Naive thymus-derived CD4-positive, alpha-beta T cell (primary cell): ENCODE data around the gene PPP1R12B. TPM values are rescaled to one million over a fixed set of nuclear protein-coding genes. Genes with fewer than 3 reads are reported as not detected.
A peak's percentile ranks its signal among the peaks of the same experiment; 100 is the strongest.

Source experiments
- ATAC-seq: fragments of 150-1000 bp; cut with Tn5 transposase; 2 replicates; pipeline ENCODE4 v1.10.0; 2021; ENCODE audit warnings: mild to moderate bottlenecking, moderate library complexity
- CTCF ChIA-PET: fragments of 350-600 bp; sonication (Branson Sonifier 250); formaldehyde crosslinking; loops from one replicate; lab custom pipeline; 2021; ENCODE audit warnings: antibody characterized with exemption; lab: Charles Lee
- POLR2A ChIA-PET: fragments of 350-600 bp; sonication (Branson Sonifier 250); formaldehyde crosslinking; loops from one replicate; lab custom pipeline; 2021; ENCODE audit warnings: antibody characterized with exemption, inconsistent platforms; lab: Charles Lee
- DNase-seq, 9 donors: peaks; one replicate each; pipeline versions ENCODE4 v3.0.0 to v3.0.0-alpha.2; 2020 to 2022; ENCODE audit warnings: mixed read lengths in 1 of 9
- H3K27ac ChIP-seq: one replicate; pipeline ENCODE4 v1.7.0; 2013; ENCODE audit warnings: mild to moderate bottlenecking, low read depth, low read length, moderate library complexity
- H3K27me3 ChIP-seq, 2 donors: one replicate each; pipeline ENCODE4 v1.7.0; 2013; ENCODE audit warnings: low read length in 2 of 2, mild to moderate bottlenecking in 2 of 2, moderate library complexity in 2 of 2; ENCODE audit not compliant: control insufficient read depth in 2 of 2, insufficient read depth in 2 of 2
- H3K36me3 ChIP-seq, 3 experiments: 1 replicate in 2 of 3; 2 replicates in 1 of 3; pipeline ENCODE4 v1.7.0; 2013; ENCODE audit warnings: low read length in 3 of 3, mild to moderate bottlenecking in 3 of 3, moderate library complexity in 1 of 3; ENCODE audit not compliant: insufficient read depth in 3 of 3, control insufficient read depth in 2 of 3
- H3K4me1 ChIP-seq, 2 donors: one replicate each; pipeline ENCODE4 v1.7.0; 2013; ENCODE audit warnings: low read length in 2 of 2, mild to moderate bottlenecking in 2 of 2, moderate library complexity in 1 of 2; ENCODE audit not compliant: control insufficient read depth in 2 of 2, insufficient read depth in 2 of 2
- H3K4me3 ChIP-seq: 2 replicates; pipeline ENCODE4 v1.7.0; 2013; ENCODE audit warnings: mild to moderate bottlenecking, low read length
- H3K9me3 ChIP-seq, 3 experiments: 1 replicate in 2 of 3; 2 replicates in 1 of 3; pipeline ENCODE4 v1.7.0; 2013; ENCODE audit warnings: low read length in 3 of 3; ENCODE audit not compliant: control insufficient read depth in 2 of 3
- H3K27ac Mint-ChIP-seq, 9 donors: one replicate each; pipeline ENCODE4 v1.8.0; 2020 to 2022; ENCODE audit warnings: mixed read lengths in 9 of 9, mild to moderate bottlenecking in 8 of 9, moderate library complexity in 5 of 9, inconsistent platforms in 2 of 9
- H3K27me3 Mint-ChIP-seq, 5 donors: one replicate each; pipeline ENCODE4 v1.8.0; 2021 to 2022; ENCODE audit warnings: mixed read lengths in 5 of 5, mild to moderate bottlenecking in 1 of 5
- H3K36me3 Mint-ChIP-seq, 5 donors: one replicate each; pipeline ENCODE4 v1.8.0; 2020 to 2022; ENCODE audit warnings: mixed read lengths in 5 of 5, mild to moderate bottlenecking in 3 of 5, inconsistent platforms in 1 of 5
- H3K4me1 Mint-ChIP-seq, 7 donors: one replicate each; pipeline ENCODE4 v1.8.0; 2020 to 2022; ENCODE audit warnings: mixed read lengths in 7 of 7, mild to moderate bottlenecking in 3 of 7, inconsistent platforms in 1 of 7
- H3K4me3 Mint-ChIP-seq, 10 donors: one replicate each; pipeline ENCODE4 v1.8.0; 2020 to 2022; ENCODE audit warnings: mild to moderate bottlenecking in 10 of 10, mixed read lengths in 10 of 10, moderate library complexity in 6 of 10, inconsistent platforms in 2 of 10
- H3K9me3 Mint-ChIP-seq, 11 donors: one replicate each; pipeline ENCODE4 v1.8.0; 2020 to 2022; ENCODE audit warnings: mixed read lengths in 11 of 11, mild to moderate bottlenecking in 4 of 11, inconsistent platforms in 1 of 11, moderate library complexity in 1 of 11
- intact Hi-C, 2 donors: fragments of 100-400 bp; cut with micrococcal nuclease; formaldehyde crosslinking; loops; one replicate each; pipeline ENCODE4 v1.15.1; 2023
- polyA plus RNA-seq, 2 donors: library from polyadenylated mRNA; unstranded; fragments of 300-500 nt; fragmentation: Illumina TruSeq; gene quantifications; one replicate each; pipeline ENCODE4 v1.2.3, GENCODE V29; 2021
- total RNA-seq, 6 experiments: library from RNA in 5 of 6; stranded (reverse) in 5 of 6; gene quantifications; 1 replicate in 5 of 6; 2 replicates in 1 of 6; pipeline ENCODE4 v1.2.3 and lab custom pipeline; 2021 to 2026

The PPP1R12B gene
- total and polyA plus RNA-seq, 7 experiments from 2014 or later: 5.2 to 38.1 (median 26.8) TPM

DNA sequence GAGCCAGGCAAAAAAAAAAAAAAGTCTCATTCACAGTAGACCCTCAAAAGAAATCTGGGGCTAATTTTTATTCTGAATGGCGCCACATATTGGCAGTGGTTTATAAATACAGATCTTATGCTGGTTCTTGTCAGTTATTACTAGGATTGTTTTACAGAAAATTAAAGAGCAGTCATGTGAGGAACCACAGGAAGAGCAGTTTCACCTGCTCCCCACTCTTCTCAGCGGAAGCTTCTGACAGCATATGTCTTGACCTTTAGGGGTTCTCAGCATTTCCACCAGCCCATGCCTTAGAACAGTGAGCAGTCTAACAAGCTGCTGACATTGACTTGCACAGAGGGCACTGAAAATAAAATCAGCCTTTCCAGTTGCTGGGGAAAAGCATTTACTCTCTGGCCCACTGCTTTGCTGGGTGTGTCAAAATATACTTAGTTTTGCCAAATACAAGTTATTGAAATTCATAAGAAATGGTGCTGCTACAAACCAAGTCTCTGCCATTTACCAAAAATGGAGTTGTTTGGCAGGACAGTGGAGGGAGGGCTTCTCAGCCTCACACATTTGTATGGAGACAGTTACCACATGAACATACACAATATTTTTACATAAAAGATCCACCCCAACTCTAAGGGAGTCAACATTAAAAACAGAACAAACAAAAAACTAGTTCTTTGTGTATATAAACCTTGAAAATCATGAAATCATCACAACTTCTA is 217.5 kb downstream of the PPP1R12B start:
- Histone ChIP-seq H3K4me1 (no peaks in the 10 kb centered on the region), H3K9me3 (no peaks in the 10 kb centered on the region), H3K36me3 (peaks cover 0 to 19% (median 0%) of the 10 kb centered on the region in 3 experiments), H3K27me3 (no peaks in the 10 kb centered on the region), H3K4me3 (no peak overlapping the region), H3K27ac (no peak overlapping the region)
- Mint-ChIP-seq H3K27me3 (no peaks in the 10 kb centered on the region), H3K4me1 (peaks cover 0 to 24% (median 5%) of the 10 kb centered on the region in 7 donors), H3K36me3 (peaks cover 0 to 59% (median 17%) of the 10 kb centered on the region in 5 donors), H3K27ac (no peak overlapping the region), H3K4me3 (no peak overlapping the region), H3K9me3 (no peaks in the 10 kb centered on the region)
- ChIA-PET POLR2A (no interaction called here), CTCF (interaction anchor here (0.7 kb wide), 1 partner anchor 360 kb away, joined by 3 read pairs; no protein-coding TSS in a partner anchor)
- ATAC-seq: no peak
- peak in 1 of 9 donors; percentile 22 for DNase-seq
- intact Hi-C loops: no loop called here

DNA sequence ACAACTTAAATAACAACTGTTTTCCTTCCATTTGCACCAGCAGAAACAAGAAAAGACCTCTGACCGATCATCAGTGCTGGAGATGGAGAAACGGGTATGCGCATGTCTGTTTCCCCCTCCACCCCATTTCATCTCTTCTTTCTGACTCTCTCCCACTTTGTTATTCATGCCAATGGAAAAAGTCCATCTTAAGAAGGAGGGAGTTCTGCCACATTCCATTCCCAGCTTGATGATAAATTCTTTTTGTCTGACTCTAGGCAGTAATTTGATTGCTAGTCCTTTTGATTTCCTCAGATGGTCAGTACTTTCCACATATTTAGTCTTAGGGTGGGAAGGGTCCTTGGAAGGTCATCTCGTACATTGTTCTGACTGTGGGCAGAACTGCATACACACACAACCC is 219.2 kb downstream of the PPP1R12B start:
- H3K36me3 ChIP-seq: peaks cover 0 to 19% (median 0%) of the 10 kb centered on the region in 3 experiments
- peaks cover 0 to 15% (median 5%) of the 10 kb centered on the region in 7 donors for H3K4me1 Mint-ChIP-seq
- H3K36me3 Mint-ChIP-seq: peaks cover 0 to 56% (median 17%) of the 10 kb centered on the region in 5 donors
- POLR2A ChIA-PET: no interaction called here
- CTCF ChIA-PET: no interaction called here
- H3K9me3 ChIP-seq: no peaks in the 10 kb centered on the region
- intact Hi-C loops: no loop called here
- H3K9me3 Mint-ChIP-seq: no peaks in the 10 kb centered on the region
- no peak overlapping the region for H3K27ac Mint-ChIP-seq
- no peak overlapping the region for H3K4me3 Mint-ChIP-seq
- no peak for ATAC-seq
- H3K4me1 ChIP-seq: no peaks in the 10 kb centered on the region
- no peaks in the 10 kb centered on the region for H3K27me3 Mint-ChIP-seq
- no peak for DNase-seq
- H3K27me3 ChIP-seq: no peaks in the 10 kb centered on the region
- H3K27ac ChIP-seq: no peak overlapping the region
- no peak overlapping the region for H3K4me3 ChIP-seq

GRCh38 chr1:202568410-202568809 is 219.9 kb downstream of the PPP1R12B start:
- peaks cover 0 to 19% (median 0%) of the 10 kb centered on the region in 3 experiments for H3K36me3 ChIP-seq
- H3K36me3 Mint-ChIP-seq: peaks cover 0 to 58% (median 22%) of the 10 kb centered on the region in 5 donors

DNA sequence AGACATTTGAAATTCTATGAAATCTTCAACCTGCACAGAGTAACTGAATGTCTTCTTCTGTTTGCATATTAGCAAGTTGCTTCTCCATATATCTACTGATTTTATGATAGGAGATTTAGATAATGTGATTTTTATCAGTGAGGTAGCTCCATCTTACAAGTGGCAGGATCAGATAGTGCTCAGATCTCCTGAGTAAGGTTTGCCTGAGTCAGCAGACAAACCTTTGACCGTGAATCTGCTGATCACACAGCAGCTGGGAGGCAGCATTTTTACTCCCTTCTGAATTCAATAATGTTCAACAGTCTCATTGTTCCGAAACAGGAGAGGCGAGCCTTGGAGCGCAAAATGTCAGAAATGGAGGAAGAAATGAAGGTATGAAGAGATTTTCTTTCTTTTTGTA is 220.3 kb downstream of the PPP1R12B start:
- Histone ChIP-seq H3K4me3 (no peak overlapping the region), H3K4me1 (no peaks in the 10 kb centered on the region), H3K27ac (no peak overlapping the region), H3K36me3 (peaks cover 0 to 17% (median 0%) of the 10 kb centered on the region in 3 experiments), H3K9me3 (no peaks in the 10 kb centered on the region), H3K27me3 (no peaks in the 10 kb centered on the region)
- H3K27ac Mint-ChIP-seq: no peak overlapping the region
- no peak for DNase-seq
- peaks cover 0 to 59% (median 25%) of the 10 kb centered on the region in 5 donors for H3K36me3 Mint-ChIP-seq
- no peak overlapping the region for H3K4me3 Mint-ChIP-seq
- intact Hi-C loops: no loop called here
- peaks cover 0 to 15% (median 5%) of the 10 kb centered on the region in 7 donors for H3K4me1 Mint-ChIP-seq
- no peaks in the 10 kb centered on the region for H3K9me3 Mint-ChIP-seq
- POLR2A ChIA-PET: no interaction called here
- CTCF ChIA-PET: no interaction called here
- no peaks in the 10 kb centered on the region for H3K27me3 Mint-ChIP-seq
- ATAC-seq: peak; percentile 24

More at GRCh38 chr1:202568410-202568809, 219.9 kb downstream of the PPP1R12B start:
- Histone ChIP-seq H3K9me3 (no peaks in the 10 kb centered on the region), H3K27me3 (no peaks in the 10 kb centered on the region), H3K4me3 (no peak overlapping the region), H3K27ac (no peak overlapping the region), H3K4me1 (no peaks in the 10 kb centered on the region)
- no peak overlapping the region for H3K27ac Mint-ChIP-seq
- DNase-seq (no peak), ATAC-seq (no peak)
- H3K4me1 Mint-ChIP-seq: peaks cover 0 to 15% (median 5%) of the 10 kb centered on the region in 7 donors
- no peaks in the 10 kb centered on the region for H3K27me3 Mint-ChIP-seq
- H3K9me3 Mint-ChIP-seq: no peaks in the 10 kb centered on the region
- ChIA-PET POLR2A (no interaction called here), CTCF (no interaction called here)
- H3K4me3 Mint-ChIP-seq: no peak overlapping the region
- intact Hi-C loops: no loop called here

DNA sequence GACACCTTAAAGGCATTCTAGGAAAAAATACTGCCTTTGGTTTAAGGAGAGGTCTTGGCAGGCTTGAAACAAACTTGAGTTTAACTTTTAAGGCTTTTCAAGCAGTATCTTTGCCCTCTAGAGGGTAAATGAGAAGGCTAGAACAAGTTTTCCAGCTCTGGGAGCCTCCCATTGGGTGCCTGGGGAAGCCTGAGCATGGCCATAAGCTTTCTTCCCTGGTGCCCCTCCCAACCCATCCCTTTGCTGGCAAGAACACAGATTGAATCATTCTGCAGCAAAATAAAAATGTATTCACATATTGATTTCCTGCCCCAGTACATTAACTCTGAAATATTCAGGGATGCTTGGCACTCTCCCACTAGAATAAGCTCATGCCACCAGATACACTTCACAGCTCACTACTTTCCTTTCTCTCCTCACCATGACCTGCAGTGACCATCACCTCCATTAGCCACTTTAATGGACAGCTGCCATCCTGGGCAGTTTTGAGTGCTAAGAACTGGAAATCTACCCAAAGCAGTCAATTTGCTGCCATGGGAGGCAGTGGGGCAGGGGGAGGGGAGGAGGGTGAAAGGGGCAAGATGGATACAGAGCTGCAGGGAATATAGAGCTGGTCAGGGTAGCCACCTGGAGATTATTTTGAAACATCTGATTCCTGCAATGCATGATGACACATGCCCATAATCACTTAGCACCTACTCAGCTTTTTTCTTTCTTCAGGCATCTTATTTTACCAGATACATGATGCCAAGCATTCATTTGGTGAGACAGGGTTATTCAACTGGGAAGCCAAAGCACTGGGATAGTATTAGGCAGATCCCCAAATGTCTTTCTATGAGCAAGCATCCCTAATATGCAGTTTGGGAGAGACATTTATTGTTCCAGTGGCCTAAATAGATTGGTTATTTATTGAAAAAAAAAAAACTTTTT is 221.2 kb downstream of the PPP1R12B start:
- no peak for DNase-seq
- Histone ChIP-seq H3K27ac (no peak overlapping the region), H3K36me3 (peaks cover 0 to 13% (median 0%) of the 10 kb centered on the region in 3 experiments), H3K4me1 (no peaks in the 10 kb centered on the region), H3K27me3 (no peaks in the 10 kb centered on the region), H3K4me3 (no peak overlapping the region), H3K9me3 (no peaks in the 10 kb centered on the region)
- intact Hi-C loops: loop anchor here in 1 of 2 donors (2.0 to 5.0 kb wide), 2 partner anchors 67 to 221 kb away; partner anchors contain the start of gene PPP1R12B
- CTCF ChIA-PET: interaction anchor here (1.0 kb wide), 1 partner anchor 12 kb away, joined by 3 read pairs; no protein-coding TSS in a partner anchor
- no peak overlapping the region for H3K4me3 Mint-ChIP-seq
- no peaks in the 10 kb centered on the region for H3K9me3 Mint-ChIP-seq
- H3K27ac Mint-ChIP-seq: no peak overlapping the region
- H3K27me3 Mint-ChIP-seq: no peaks in the 10 kb centered on the region
- ATAC-seq: no peak
- H3K4me1 Mint-ChIP-seq: peaks cover 0 to 16% (median under 1%) of the 10 kb centered on the region in 7 donors
- H3K36me3 Mint-ChIP-seq: peaks cover 0 to 56% (median 23%) of the 10 kb centered on the region in 5 donors
- POLR2A ChIA-PET: no interaction called here

- Histone ChIP-seq H3K4me1 (no peaks in the 10 kb centered on the region), H3K9me3 (no peaks in the 10 kb centered on the region), H3K36me3 (peaks cover 0 to 13% (median 0%) of the 10 kb centered on the region in 3 experiments), H3K27me3 (no peaks in the 10 kb centered on the region), H3K27ac (no peak overlapping the region), H3K4me3 (no peak overlapping the region)
- Mint-ChIP-seq H3K27ac (no peak overlapping the region), H3K4me1 (peaks cover 0 to 6% (median 0%) of the 10 kb centered on the region in 7 donors), H3K4me3 (no peak overlapping the region), H3K27me3 (no peaks in the 10 kb centered on the region), H3K36me3 (peaks cover 0 to 58% (median 29%) of the 10 kb centered on the region in 5 donors), H3K9me3 (no peaks in the 10 kb centered on the region)
- ATAC-seq: no peak
- ChIA-PET CTCF (interaction anchor here (0.7 to 1.1 kb wide), 2 partner anchors 13 to 576 kb away, joined by 5 to 7 read pairs; no protein-coding TSS in a partner anchor), POLR2A (no interaction called here)
- peak in 5 of 9 donors; percentile 3 to 12 (median 5) for DNase-seq
- intact Hi-C loops: loop anchor here in 1 of 2 donors (1.0 to 5.0 kb wide), 3 partner anchors 70 to 223 kb away; partner anchors contain the start of gene PPP1R12B
Observed at GRCh38 chr1:202571719-202572339, 223.3 kb downstream of the PPP1R12B start.
